BE2C (cell line): ENCODE results near the gene TRMT112.

Experiments used
- DNase-seq: peaks from one replicate; pipeline ENCODE4 v3.0.0-alpha.2; 2020
- H3K27me3 ChIP-seq: fragments of 250-450 bp; sonication (Bioruptor Pico); 2 replicates; pipeline ENCODE4 v1.5.1; 2020; ENCODE audit warnings: mild to moderate bottlenecking
- H3K36me3 ChIP-seq: fragments of 250-450 bp; sonication (Bioruptor Pico); 2 replicates; pipeline ENCODE4 v1.5.1; 2020; ENCODE audit warnings: mild to moderate bottlenecking
- H3K4me1 ChIP-seq: fragments of 250-450 bp; sonication (Bioruptor Pico); 2 replicates; pipeline ENCODE4 v1.5.1; 2020
- H3K4me3 ChIP-seq: 2 replicates; pipeline ENCODE4 v1.5.1; 2011; ENCODE audit warnings: low read depth, low read length
- H3K9me3 ChIP-seq: fragments of 250-450 bp; sonication (Bioruptor Pico); 2 replicates; pipeline ENCODE4 v1.5.1; 2020
- CTCF ChIP-seq: IDR thresholded peaks from 2 replicates; pipeline ENCODE4 v1.5.1; 2012; ENCODE audit warnings: mild to moderate bottlenecking, low read depth, low read length

The TRMT112 gene

GRCh38 chr11:64360448-64360921 lies 43.1 kb upstream of the TRMT112 start:
- Histone ChIP-seq H3K4me1 (peaks cover 4% of the 10 kb centered on the region; the same call in 1 of the 2 replicates), H3K27me3 (no peaks in the 10 kb centered on the region), H3K9me3 (no peaks in the 10 kb centered on the region), H3K4me3 (no peak overlapping the region), H3K36me3 (peaks cover 3% of the 10 kb centered on the region; the same call in 1 of the 2 replicates)
- no peak for DNase-seq
- no peak for TF ChIP-seq CTCF

- H3K4me3 ChIP-seq, result peak overlapping the region; percentile 63
- H3K36me3 ChIP-seq, result no peaks in the 10 kb centered on the region
- TF ChIP-seq CTCF, result no peak
- peaks cover 4% of the 10 kb centered on the region; the same call in 1 of the 2 replicates for H3K4me1 ChIP-seq
- no peaks in the 10 kb centered on the region for H3K27me3 ChIP-seq
- no peak for DNase-seq
- H3K9me3 ChIP-seq, result no peaks in the 10 kb centered on the region
These were observed 42.5 kb upstream of the TRMT112 start for GRCh38 chr11:64359712-64360445.

- Histone ChIP-seq H3K36me3 (no peaks in the 10 kb centered on the region), H3K27me3 (no peaks in the 10 kb centered on the region), H3K4me1 (peaks cover 4% of the 10 kb centered on the region; the same call in 1 of the 2 replicates), H3K4me3 (peak within 1 kb of the TSS; percentile 63), H3K9me3 (no peaks in the 10 kb centered on the region)
- no peak for TF ChIP-seq CTCF
- DNase-seq, result peak; percentile 46
These were observed 41.8 kb upstream of the TRMT112 start, which contains the start of gene RPS6KA4 for GRCh38 chr11:64358907-64359711. Gene RPS6KA4, plus strand, starts transcription at chr11:64359162. Its CDS starts 74 bp downstream, at chr11:64359236.

- no peak for TF ChIP-seq CTCF
- H3K27me3 ChIP-seq, result no peaks in the 10 kb centered on the region
These were observed 41.2 kb upstream of the TRMT112 start for GRCh38 chr11:64358536-64358906.

GRCh38 chr11:64357904-64358535 lies 40.7 kb upstream of the TRMT112 start:
- peak; percentile 8 for DNase-seq
- no peaks in the 10 kb centered on the region for H3K27me3 ChIP-seq
- no peaks in the 10 kb centered on the region for H3K36me3 ChIP-seq
- no peak for TF ChIP-seq CTCF
- H3K9me3 ChIP-seq, result no peaks in the 10 kb centered on the region
- no peak overlapping the region; the same call in none of the 2 replicates for H3K4me3 ChIP-seq
- H3K4me1 ChIP-seq, result peaks cover 4% of the 10 kb centered on the region; the same call in 1 of the 2 replicates

More at GRCh38 chr11:64358536-64358906, 41.2 kb upstream of the TRMT112 start:
- H3K4me1 ChIP-seq, result peaks cover 4% of the 10 kb centered on the region; the same call in 1 of the 2 replicates
- DNase-seq, result no peak
- peak overlapping the region; percentile 54 for H3K4me3 ChIP-seq
- no peaks in the 10 kb centered on the region for H3K9me3 ChIP-seq
- no peaks in the 10 kb centered on the region for H3K36me3 ChIP-seq
